CD4-positive, alpha-beta T cell treated with Interferon gamma for 1 hour (primary cell): ENCODE data around the gene DEFB123.

Experiments used
- DNase-seq: peaks from one replicate; pipeline ENCODE4 v3.0.0-alpha.2; 2020

The DEFB123 gene

GRCh38 chr20:31474758-31475427, 34.5 kb downstream of the DEFB123 start, which contains the start of the genes DEFB124 and REM1:
DEFB124 (minus strand) TSS chr20:31475127; CDS start chr20:31473013, 2,114 bp downstream.
REM1 (plus strand) TSS chr20:31475288; CDS start chr20:31476446, 1,158 bp downstream.
- no peak for DNase-seq

- no peak for DNase-seq
These were observed 35.3 kb downstream of the DEFB123 start for GRCh38 chr20:31475472-31476293.

- no peak for DNase-seq
These were observed 35.8 kb downstream of the DEFB123 start for GRCh38 chr20:31476294-31476585.

- no peak for DNase-seq
These were observed 36.3 kb downstream of the DEFB123 start for GRCh38 chr20:31476643-31477215.

- DNase-seq: peak; percentile 12
These were observed 43.6 kb downstream of the DEFB123 start for GRCh38 chr20:31484001-31484400.

- DNase-seq: no peak
These were observed 45.3 kb downstream of the DEFB123 start for GRCh38 chr20:31485450-31486339.

- DNase-seq: no peak
These were observed 47.7 kb downstream of the DEFB123 start for GRCh38 chr20:31488115-31488514.

- DNase-seq: no peak
These were observed 48.7 kb downstream of the DEFB123 start for GRCh38 chr20:31489152-31489551.

GRCh38 chr20:31490752-31491151, 50.3 kb downstream of the DEFB123 start:
- DNase-seq: no peak

GRCh38 chr20:31494131-31494530, 53.7 kb downstream of the DEFB123 start:
- DNase-seq: no peak

- DNase-seq: no peak
These were observed 56.4 kb downstream of the DEFB123 start for GRCh38 chr20:31496761-31497295.

- no peak for DNase-seq
These were observed 57.6 kb downstream of the DEFB123 start for GRCh38 chr20:31497838-31498540.
